ENCODE measurements around the gene IL1RL2.

Gene IL1RL2

GRCh38 chr2:102240640-102241370 is 54.0 kb downstream of the IL1RL2 start:
- peak; percentile 79 for DNase-seq

- no peak for DNase-seq
These were observed 54.9 kb downstream of the IL1RL2 start for GRCh38 chr2:102241616-102242305.

DNA sequence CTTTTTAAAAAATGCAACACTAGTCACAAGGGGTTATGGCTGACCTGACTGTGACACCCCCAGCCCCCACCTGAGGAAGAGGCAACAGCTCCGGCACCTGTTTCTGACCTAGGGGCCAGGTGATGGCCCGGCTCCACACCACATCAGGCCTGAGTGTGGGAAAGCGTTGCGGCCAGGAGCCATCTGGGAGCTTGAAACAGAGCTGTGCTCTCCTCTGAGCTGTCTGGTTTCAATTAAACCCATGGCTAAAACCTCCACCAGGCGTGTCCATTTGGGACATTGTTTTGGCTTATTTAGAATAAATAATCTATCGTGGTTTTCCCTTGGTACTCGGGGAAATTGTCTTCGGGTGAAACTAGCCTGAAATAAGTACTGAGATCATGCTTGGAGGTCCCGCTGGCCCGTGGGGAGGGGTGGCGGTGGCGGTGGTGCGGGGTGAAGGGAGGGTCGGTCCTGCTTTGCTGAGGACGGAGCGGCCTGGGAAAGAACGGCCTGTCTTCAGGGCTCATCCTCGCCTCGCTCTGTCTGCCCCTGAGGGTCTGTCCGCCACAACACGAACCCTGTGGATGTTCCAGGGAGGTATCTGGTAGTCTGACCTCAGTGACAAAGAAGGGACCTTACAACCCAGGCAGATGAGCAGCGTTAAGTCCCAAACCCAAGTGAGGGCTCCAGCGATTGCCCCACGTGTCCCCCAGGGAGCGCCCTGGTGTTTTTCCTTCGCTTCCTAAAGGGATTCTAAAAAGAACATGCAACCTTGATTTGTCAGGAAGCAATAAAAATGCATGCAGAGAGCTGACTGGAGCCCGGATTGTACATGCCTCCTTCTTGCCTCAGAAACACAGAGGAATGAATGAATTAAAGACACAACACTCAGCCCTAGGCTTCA is 58.7 kb downstream of the IL1RL2 start:
- no peak for DNase-seq

DNA sequence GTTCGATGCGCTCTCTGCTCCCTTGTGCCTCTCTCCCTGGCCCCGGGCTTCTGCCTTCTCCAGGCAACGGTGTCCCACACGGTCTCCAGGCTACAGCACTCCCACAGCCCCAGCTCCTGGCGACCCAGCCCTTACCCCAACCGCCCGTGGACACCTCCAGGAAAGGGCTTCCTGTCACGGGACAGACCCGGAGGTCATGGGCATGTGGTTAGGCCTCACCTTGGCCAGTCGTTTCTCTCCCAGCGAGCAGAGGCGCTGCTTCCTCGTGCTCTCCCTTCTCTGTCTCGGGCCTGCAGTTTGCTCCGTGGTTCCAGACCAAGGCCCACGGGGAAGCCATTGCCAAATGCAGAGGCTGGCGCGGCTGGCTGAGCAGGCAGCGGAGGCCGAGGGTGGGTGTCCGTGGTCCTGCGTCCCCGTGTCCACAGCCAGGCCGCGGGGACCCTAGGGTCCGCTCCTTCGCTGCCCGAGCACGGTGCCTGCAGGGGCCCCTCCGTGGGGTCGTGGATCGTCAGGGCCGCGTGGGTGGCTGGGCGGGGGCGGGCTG is 63.5 kb downstream of the IL1RL2 start:
- no peak for DNase-seq

DNA sequence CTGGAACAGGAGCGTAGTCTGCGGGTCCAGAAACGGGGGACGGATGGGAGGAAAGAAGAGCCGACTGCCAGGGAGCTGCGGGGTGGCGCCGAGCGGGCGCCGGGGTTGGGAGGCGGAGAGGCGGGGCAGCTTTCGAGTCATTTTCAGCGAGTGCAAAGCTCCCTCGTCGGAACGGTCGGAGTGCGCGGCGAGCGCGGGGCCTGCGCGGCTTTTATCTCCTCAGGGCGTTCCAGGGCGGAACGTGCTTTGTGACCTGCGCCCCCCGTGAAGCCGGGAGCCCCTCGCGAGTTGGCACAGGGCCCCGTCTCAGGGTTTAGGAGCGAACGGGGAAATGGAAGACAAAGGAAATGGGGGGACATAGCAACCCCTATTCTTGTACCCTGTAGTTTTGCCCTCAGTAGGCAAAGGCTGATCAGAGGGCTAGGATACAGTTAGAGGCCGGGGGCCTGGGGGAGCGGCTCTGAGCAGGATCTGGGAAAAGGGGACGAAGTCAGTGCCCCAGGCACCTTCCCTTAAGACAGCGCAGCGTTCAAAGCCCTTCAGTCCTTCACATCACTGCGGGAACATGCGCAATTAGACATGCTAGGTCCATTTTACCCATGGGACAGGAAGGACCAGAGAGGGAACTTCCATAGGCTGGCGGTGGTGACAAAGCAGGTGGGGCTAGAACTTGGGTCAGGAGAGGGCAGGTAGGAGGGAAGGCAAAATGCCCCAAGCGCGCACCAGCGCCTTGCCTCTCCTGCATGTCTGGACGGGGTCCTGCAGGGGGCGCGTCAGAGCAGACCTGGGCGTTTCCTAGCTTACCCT is 64.4 kb downstream of the IL1RL2 start:
- no peak for DNase-seq

DNA sequence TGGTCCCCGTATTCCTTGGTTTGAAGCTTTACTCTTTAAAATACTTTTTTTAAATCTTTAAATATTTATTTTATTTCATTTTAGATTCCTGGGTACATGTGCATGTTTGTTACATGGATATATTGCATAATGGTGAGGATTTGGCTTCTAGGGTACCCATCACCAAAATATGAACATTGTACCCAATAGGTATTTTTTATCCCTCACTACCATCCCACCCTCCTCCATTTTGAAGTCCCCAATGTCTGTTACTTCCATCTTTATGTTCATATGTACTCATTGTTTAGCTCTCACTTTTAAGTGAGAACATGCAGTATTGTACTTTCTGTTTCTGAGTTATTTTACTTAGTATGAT is 65.0 kb downstream of the IL1RL2 start:
- no peak for DNase-seq

DNA sequence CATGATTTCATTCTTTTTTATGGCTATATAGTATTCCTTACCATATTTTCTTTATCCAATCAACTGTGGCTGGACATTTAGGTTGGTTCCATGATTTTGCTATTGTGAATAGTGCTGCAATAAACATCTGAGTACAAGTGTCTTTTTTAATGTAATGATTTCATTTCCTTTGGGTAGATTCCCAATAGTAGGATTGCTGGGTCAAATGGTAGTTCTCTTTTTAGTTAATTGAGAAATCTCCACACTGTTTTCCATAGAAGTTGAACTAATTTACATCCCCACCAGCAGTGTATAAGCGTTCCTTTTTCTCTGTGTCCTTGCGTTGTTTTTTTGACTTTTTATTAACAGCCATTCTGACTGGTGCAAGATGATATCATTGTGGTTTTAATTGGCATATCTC is 65.4 kb downstream of the IL1RL2 start:
- no peak for DNase-seq

DNA sequence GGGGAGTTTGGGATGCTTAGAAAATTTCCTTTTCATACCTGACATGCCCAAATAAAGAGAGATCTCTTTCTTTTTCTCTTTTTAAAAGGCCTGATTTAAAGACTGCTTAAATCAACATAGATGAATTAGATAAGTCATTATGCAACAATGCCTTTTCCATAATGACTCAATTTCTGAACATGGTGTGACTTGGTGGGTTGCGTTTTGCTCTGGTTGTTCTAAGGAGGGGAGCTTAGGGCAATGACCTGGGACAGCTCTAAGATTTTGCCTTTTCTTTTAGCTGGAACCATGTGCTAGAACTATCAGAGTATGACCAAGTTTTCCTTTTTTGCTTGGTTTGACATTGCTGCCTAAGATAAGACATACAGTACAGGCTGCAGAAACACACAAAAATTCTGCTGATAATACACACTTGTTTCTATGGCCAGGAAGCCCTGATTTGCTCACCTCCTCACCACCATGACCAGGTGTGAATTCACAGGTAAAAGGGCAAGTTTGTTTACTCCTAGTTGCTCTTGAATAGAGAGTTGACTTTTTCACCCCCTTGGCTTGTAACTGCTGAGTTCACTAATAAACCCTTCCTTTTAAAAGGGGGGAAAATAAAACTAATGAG is 66.4 kb downstream of the IL1RL2 start:
- DNase-seq: no peak

GRCh38 chr2:102253753-102254150 is 66.9 kb downstream of the IL1RL2 start:
- DNase-seq: no peak

GRCh38 chr2:102256276-102256675 is 69.5 kb downstream of the IL1RL2 start:
- no peak for DNase-seq

DNA sequence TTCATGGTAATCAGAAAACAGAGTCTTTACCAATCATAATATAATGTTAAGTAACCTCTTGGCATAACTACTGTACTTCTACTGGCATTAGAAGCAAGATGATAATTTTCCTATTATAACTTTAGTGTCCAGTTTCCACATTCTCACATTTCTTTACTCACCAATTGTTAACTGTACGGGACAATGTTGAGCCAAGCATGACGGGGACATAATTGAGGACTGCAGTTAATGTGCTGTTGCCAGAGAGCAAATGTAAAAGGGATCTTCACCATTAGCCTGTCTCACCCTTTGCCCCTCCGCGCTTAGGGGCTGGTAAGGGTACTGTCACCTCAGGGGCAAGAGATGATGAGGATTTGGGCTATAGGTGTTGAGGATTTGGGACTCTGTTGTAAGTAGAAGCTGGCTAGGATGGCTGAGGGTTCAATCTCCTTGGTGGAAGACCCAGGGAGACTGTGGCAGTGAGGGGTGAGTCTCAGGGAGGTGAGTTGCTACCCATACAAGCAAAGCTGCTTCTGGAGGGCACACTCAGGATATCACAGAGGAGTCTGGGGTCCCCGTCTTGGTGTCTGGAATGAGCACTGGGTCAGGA is 70.1 kb downstream of the IL1RL2 start:
- DNase-seq: no peak

DNA sequence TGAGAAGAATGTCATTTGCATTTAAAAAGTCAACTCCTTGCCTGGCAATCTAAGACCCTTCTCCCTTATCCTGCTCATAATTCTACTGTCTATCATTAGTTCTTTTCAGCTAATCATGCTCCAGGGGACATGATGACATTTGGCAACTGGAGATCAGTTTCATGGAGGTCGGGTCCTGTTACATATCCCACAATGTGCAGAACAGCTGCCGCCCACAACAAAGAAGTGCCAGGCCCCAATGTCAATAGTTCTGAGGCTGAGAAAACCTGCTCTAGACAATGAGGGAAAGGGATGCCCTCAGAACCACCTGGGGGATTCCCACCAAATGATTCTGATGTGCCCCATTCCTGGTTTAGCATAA is 71.2 kb downstream of the IL1RL2 start:
- DNase-seq: no peak

GRCh38 chr2:102258386-102259074 is 71.7 kb downstream of the IL1RL2 start:
- DNase-seq: peak; percentile 54

- DNase-seq: no peak
These were observed 74.8 kb downstream of the IL1RL2 start for GRCh38 chr2:102261467-102262135.

DNA sequence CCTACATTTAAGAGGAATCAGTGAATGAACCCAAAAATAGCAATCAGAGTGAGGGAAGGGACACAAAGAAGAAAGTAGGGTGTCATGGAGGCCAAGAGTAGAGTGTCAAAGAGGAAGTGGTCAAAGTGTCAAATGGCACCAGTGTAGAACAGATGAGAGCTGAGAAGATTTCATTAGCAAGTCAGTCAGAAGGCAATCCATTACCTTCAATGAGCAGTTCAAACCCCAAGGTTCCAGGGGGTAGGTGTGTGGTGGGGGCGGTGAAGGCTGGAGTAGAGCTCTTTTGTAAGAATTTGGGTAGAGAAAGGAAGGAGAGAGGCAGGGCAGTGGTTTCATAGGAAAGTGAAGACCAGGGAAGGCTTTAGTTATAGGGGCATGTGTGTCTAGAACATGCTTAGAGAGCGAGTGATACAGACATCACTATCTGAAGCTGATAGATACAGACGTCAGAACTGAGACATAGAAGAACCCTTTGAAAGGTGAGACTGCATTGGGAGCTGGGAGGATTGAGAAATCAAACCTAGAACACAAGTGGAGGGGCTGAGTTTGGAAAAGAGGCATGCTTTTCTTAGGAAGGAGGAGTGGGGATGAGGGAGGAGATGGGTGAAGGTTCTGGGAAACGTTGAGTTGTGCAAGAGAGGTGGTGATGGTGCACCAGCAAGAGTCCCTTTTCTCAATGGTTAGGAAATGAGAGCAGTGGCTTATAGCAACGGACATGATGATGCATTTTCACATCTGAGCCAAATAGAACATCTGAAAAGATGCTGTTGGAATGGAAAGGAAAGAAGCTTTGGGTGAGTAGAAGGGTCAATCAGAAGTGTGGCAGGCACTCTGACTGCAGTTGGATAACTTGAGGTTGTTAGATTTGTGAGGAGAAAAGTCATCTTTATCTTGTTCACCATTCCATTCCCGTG is 75.7 kb downstream of the IL1RL2 start:
- DNase-seq: no peak

DNA sequence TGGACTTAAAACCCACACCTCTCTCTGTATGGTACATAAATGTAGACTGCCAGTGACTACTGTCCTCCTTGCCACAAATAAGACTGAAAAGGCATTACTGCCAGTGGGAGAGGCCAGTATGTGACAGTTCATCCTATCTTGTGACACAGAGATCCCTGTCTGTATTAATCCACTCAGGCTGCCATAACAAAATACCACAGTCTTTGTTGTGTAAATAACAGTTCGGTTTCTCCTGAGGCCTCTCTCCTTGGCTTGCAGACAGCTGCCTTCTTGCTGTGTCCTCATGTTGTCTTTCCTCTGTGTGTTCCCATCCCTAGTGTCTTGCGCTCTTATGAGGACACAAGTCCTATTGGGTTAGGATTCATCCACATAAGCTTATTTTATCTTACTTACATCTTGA is 78.1 kb downstream of the IL1RL2 start:
- DNase-seq: no peak

GRCh38 chr2:102266204-102266603 is 79.4 kb downstream of the IL1RL2 start:
- no peak for DNase-seq

DNA sequence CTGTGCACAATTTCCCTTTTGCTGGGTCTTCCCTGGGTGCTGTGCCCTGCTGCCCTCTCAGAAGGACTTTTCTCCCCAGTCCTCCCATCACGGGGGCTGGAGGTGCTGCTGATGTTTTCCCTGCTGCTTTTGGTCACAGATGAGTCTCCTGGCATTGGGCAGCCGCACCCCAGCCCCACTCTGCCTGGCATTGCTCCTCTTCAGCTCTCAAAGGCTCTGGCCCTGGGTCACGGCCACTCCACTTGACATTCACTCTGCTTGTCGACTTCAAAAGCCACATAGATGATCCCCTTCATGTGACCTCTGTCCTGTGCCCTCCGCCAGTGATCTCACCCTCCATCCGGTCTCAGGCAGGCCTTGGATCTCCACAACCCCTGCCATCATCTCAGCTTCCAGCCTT is 81.0 kb downstream of the IL1RL2 start:
- DNase-seq: no peak

DNA sequence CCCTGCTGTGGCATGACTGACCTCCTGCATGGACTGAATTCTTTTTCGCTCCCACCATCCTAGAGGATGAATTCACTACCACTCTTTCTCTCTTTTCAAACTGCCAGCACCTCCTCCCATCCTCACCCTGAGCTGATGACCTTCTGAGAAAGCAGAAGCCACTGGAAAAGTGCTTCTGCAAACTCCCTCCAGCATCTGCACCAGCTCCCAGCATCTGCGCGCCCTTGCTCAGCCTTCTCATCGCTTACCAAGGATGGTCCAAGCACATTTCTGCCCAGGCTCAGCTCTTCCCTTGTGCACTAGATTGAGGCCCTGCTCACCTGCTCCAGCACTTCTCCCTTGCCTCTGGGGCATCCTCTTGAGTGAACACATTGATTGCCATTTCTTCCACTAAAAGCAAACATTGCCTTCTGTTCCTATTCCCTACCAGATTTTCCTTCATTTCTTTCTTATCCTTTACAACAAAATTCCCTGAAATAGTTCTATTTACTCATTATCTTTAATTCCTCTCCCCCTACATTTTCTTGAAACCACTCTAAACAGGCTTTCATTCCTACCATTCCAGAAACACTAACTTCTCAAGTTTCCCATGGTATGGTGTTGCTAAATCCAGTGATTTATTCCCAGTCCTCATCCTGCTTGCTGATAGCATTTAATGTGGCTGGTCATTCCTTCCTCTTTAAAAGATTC is 81.8 kb downstream of the IL1RL2 start:
- no peak for DNase-seq
